GM19239 (cell line): Measurements from ENCODE around the gene TRMT2A.

Source experiments
- DNase-seq: peaks from one replicate; pipeline ENCODE4 v3.0.0; 2011; ENCODE audit warnings: low spot score; ENCODE audit not compliant: insufficient read length
- FAIRE-seq: peaks from 2 replicates; lab custom pipeline; 2011; peaks lifted over from hg19 to GRCh38; lab: Jason Lieb, UNC

Gene TRMT2A

GRCh38 chr22:20089226-20089976 lies 27.6 kb downstream of the TRMT2A start:
- no peak for FAIRE-seq
- DNase-seq = no peak

GRCh38 chr22:20088263-20088648 lies 28.8 kb downstream of the TRMT2A start:
- DNase-seq (no peak), FAIRE-seq (no peak)

GRCh38 chr22:20087319-20088262 lies 29.4 kb downstream of the TRMT2A start:
- no peak for FAIRE-seq

GRCh38 chr22:20086763-20087162 lies 30.3 kb downstream of the TRMT2A start:
- no peak for FAIRE-seq
- no peak for DNase-seq

More at GRCh38 chr22:20087319-20088262, 29.4 kb downstream of the TRMT2A start:
- DNase-seq = no peak

GRCh38 chr22:20086101-20086599 lies 30.9 kb downstream of the TRMT2A start:
- DNase-seq (no peak), FAIRE-seq (no peak)

- FAIRE-seq (no peak), DNase-seq (no peak)
Observed at GRCh38 chr22:20085651-20086050, 31.4 kb downstream of the TRMT2A start.

GRCh38 chr22:20084547-20085413 lies 32.2 kb downstream of the TRMT2A start:
- FAIRE-seq = no peak

GRCh38 chr22:20083891-20084546 lies 33.0 kb downstream of the TRMT2A start:
- FAIRE-seq (no peak), DNase-seq (no peak)

More at GRCh38 chr22:20084547-20085413, 32.2 kb downstream of the TRMT2A start:
- DNase-seq = no peak

- FAIRE-seq = no peak
Observed at GRCh38 chr22:20083157-20083890, 33.7 kb downstream of the TRMT2A start.

GRCh38 chr22:20080776-20081654 lies 36.0 kb downstream of the TRMT2A start:
- DNase-seq = peak; percentile 30
- no peak for FAIRE-seq

More at GRCh38 chr22:20083157-20083890, 33.7 kb downstream of the TRMT2A start:
- DNase-seq = no peak

GRCh38 chr22:20080445-20080775 lies 36.6 kb downstream of the TRMT2A start:
- DNase-seq (peak; percentile 86), FAIRE-seq (no peak)

- FAIRE-seq (peak; percentile 64), DNase-seq (peak; percentile 99)
Observed at GRCh38 chr22:20079745-20080444, 37.1 kb downstream of the TRMT2A start, which contains the start of gene DGCR8. Gene DGCR8 (plus strand): TSS chr22:20080241. CDS start chr22:20085964, 5,723 bp downstream.

- FAIRE-seq (no peak), DNase-seq (no peak)
Observed at GRCh38 chr22:20076627-20077172, 40.3 kb downstream of the TRMT2A start.

GRCh38 chr22:20071524-20071972 lies 45.5 kb downstream of the TRMT2A start:
- no peak for DNase-seq
- FAIRE-seq = no peak

- DNase-seq (no peak), FAIRE-seq (no peak)
Observed at GRCh38 chr22:20069331-20070042, 47.5 kb downstream of the TRMT2A start.

- DNase-seq (no peak), FAIRE-seq (no peak)
Observed at GRCh38 chr22:20068640-20069039, 48.4 kb downstream of the TRMT2A start.
